Upper lobe of left lung (tissue), 6 donors: ENCODE measurements around the gene KCNIP1. TPM values are rescaled to one million over a fixed set of nuclear protein-coding genes. Genes with fewer than 3 reads are reported as not detected.
"Not testable (repeated sequence)": the region's sequence is repeated elsewhere in the genome, so short reads cannot be mapped to it uniquely, and the experiment has no call there.

Experiments
- ATAC-seq, 2 donors: fragments of 200-7000 bp; cut with Tn5 transposase; one replicate each; pipeline ENCODE4 v1.9.1; 2022; ENCODE audit warnings: mild to moderate bottlenecking in 2 of 2, moderate library complexity in 2 of 2; ENCODE audit not compliant: low FRiP score in 2 of 2
- DNase-seq, 2 donors: peaks; one replicate each; pipeline ENCODE4 v3.0.0-alpha.2; 2019 to 2020
- H3K27ac ChIP-seq, 4 donors: fragments of 200-600 bp; sonication (generic); one replicate each; pipeline ENCODE4 v1.5.1; 2016 to 2019
- H3K27me3 ChIP-seq, 4 donors: fragments of 200-600 bp; sonication (generic); one replicate each; pipeline ENCODE4 v1.5.1; 2017 to 2019
- H3K36me3 ChIP-seq, 4 donors: fragments of 200-600 bp; sonication (generic); one replicate each; pipeline ENCODE4 v1.5.1; 2016 to 2019
- H3K4me1 ChIP-seq, 4 donors: fragments of 200-600 bp; sonication (generic); one replicate each; pipeline ENCODE4 v1.5.1; 2018 to 2019
- H3K4me3 ChIP-seq, 4 donors: fragments of 200-600 bp; sonication (generic); one replicate each; pipeline ENCODE4 v1.5.1; 2017 to 2019; ENCODE audit warnings: mild to moderate bottlenecking in 2 of 4, moderate library complexity in 1 of 4
- H3K9me3 ChIP-seq, 4 donors: fragments of 200-600 bp; sonication (generic); one replicate each; pipeline ENCODE4 v1.5.1; 2018 to 2019
- EP300 ChIP-seq, 4 donors: sonication (generic); formaldehyde crosslinking; IDR thresholded peaks; one replicate each; pipeline ENCODE4 v1.5.1; 2017; ENCODE audit warnings: antibody characterized with exemption in 4 of 4, control low read depth in 2 of 4
- POLR2A ChIP-seq, 4 donors: fragments of 450-650 bp; IDR thresholded peaks; one replicate each; pipeline ENCODE4 v1.5.1; 2016 to 2017; ENCODE audit warnings: antibody characterized with exemption in 4 of 4, mild to moderate bottlenecking in 2 of 4
- POLR2AphosphoS5 ChIP-seq, 2 donors: sonication (generic); formaldehyde crosslinking; IDR thresholded peaks; one replicate each; pipeline ENCODE4 v1.5.1; 2017; ENCODE audit warnings: antibody characterized with exemption in 2 of 2
- WGBS, 2 donors: methylation state at CpG; one replicate each; pipeline ENCODE4 v1.1.5; 2017 to 2018; 5-methylcytosine and 5-hydroxymethylcytosine counted together
- total RNA-seq, 6 donors: library from RNA; depleted of rRNA in 4 of 6; stranded (reverse); fragments of >200 nt in 4 of 6; gene quantifications; one replicate each; pipeline versions ENCODE4 v1.1.0 to v1.2.1, GENCODE V29; 2016 to 2021
- TF ChIP-seq, protein P1 (sequence below), 6 experiments: fragments of 450-650 bp in 4 of 6; fragments of 200-600 bp in 2 of 6; sonication (generic) in 2 of 6; IDR thresholded peaks; one replicate each; pipeline ENCODE4 v1.5.1; 2016 to 2019; ENCODE audit warnings: antibody characterized with exemption in 6 of 6
- donor health status: DM: no; HTN: no; CAD: no; lungs with moderate emphysema.
- donor health status: DM: no; HTN: yes; CAD: no; lungs with severe emphysema.

KCNIP1 gene
- total RNA-seq, 6 donors from 2014 or later: 1.9 to 3.3 (median 2.9) TPM; not detected in 1

GRCh38 chr5:170542691-170543293 lies 39.0 kb downstream of the KCNIP1 start:
- Histone ChIP-seq H3K27me3 (no peaks in the 10 kb centered on the region), H3K27ac (no peak overlapping the region), H3K9me3 (peaks cover 0 to 15% (median 5%) of the 10 kb centered on the region in 4 donors), H3K4me1 (peaks cover 0 to 4% (median 0%) of the 10 kb centered on the region in 4 donors), H3K4me3 (no peak overlapping the region), H3K36me3 (no peaks in the 10 kb centered on the region)
- 75 to 84% methylated on average over 8 of the region's 8 CpGs for WGBS, 2 donors
- ATAC-seq (no peak), DNase-seq (no peak)
- no peak for TF ChIP-seq POLR2AphosphoS5 (IDR thresholded peaks at IDR 0.05)
- no peak for TF ChIP-seq EP300 (IDR thresholded peaks at IDR 0.05)
- no peak for TF ChIP-seq POLR2A (IDR thresholded peaks at IDR 0.05)
- TF ChIP-seq, protein P1, sequence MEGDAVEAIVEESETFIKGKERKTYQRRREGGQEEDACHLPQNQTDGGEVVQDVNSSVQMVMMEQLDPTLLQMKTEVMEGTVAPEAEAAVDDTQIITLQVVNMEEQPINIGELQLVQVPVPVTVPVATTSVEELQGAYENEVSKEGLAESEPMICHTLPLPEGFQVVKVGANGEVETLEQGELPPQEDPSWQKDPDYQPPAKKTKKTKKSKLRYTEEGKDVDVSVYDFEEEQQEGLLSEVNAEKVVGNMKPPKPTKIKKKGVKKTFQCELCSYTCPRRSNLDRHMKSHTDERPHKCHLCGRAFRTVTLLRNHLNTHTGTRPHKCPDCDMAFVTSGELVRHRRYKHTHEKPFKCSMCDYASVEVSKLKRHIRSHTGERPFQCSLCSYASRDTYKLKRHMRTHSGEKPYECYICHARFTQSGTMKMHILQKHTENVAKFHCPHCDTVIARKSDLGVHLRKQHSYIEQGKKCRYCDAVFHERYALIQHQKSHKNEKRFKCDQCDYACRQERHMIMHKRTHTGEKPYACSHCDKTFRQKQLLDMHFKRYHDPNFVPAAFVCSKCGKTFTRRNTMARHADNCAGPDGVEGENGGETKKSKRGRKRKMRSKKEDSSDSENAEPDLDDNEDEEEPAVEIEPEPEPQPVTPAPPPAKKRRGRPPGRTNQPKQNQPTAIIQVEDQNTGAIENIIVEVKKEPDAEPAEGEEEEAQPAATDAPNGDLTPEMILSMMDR (IDR thresholded peaks at IDR 0.05): no peak

- no peak for DNase-seq
- peaks cover 0 to 15% (median 5%) of the 10 kb centered on the region in 4 donors for H3K9me3 ChIP-seq
- no peak for ATAC-seq
- no peak overlapping the region for H3K4me3 ChIP-seq
- TF ChIP-seq POLR2A (IDR thresholded peaks at IDR 0.05): no peak
- TF ChIP-seq EP300 (IDR thresholded peaks at IDR 0.05): no peak
- TF ChIP-seq POLR2AphosphoS5 (IDR thresholded peaks at IDR 0.05): no peak
- TF ChIP-seq, protein P1 (IDR thresholded peaks at IDR 0.05): no peak
- H3K27me3 ChIP-seq: no peaks in the 10 kb centered on the region
- H3K4me1 ChIP-seq: no peaks in the 10 kb centered on the region
- WGBS, 2 donors: 93% methylated on average over 2 of the region's 2 CpGs
- no peaks in the 10 kb centered on the region for H3K36me3 ChIP-seq
- H3K27ac ChIP-seq: no peak overlapping the region
Observed at GRCh38 chr5:170545313-170545712, 41.5 kb downstream of the KCNIP1 start.

GRCh38 chr5:170545811-170546210 lies 42.0 kb downstream of the KCNIP1 start:
- H3K4me1 ChIP-seq: no peaks in the 10 kb centered on the region
- H3K27ac ChIP-seq: no peak overlapping the region
- no peaks in the 10 kb centered on the region for H3K36me3 ChIP-seq
- H3K27me3 ChIP-seq: no peaks in the 10 kb centered on the region
- peaks cover 0 to 15% (median 5%) of the 10 kb centered on the region in 4 donors for H3K9me3 ChIP-seq
- DNase-seq (no peak), ATAC-seq (no peak)
- TF ChIP-seq POLR2AphosphoS5 (IDR thresholded peaks at IDR 0.05): no peak
- TF ChIP-seq EP300 (IDR thresholded peaks at IDR 0.05): no peak
- TF ChIP-seq, protein P1 (IDR thresholded peaks at IDR 0.05): no peak
- TF ChIP-seq POLR2A (IDR thresholded peaks at IDR 0.05): no peak
- WGBS, 2 donors: 33 to 40% methylated on average over 1 of the region's 1 CpG
- H3K4me3 ChIP-seq: no peak overlapping the region

GRCh38 chr5:170546282-170546681 lies 42.5 kb downstream of the KCNIP1 start:
- Histone ChIP-seq H3K9me3 (peaks cover 0 to 15% (median 5%) of the 10 kb centered on the region in 4 donors), H3K27ac (no peak overlapping the region), H3K27me3 (no peaks in the 10 kb centered on the region), H3K4me3 (no peak overlapping the region), H3K36me3 (no peaks in the 10 kb centered on the region), H3K4me1 (no peaks in the 10 kb centered on the region)
- WGBS, 2 donors: 60 to 69% methylated on average over 4 of the region's 4 CpGs
- TF ChIP-seq, protein P1 (IDR thresholded peaks at IDR 0.05): no peak
- no peak for TF ChIP-seq POLR2A (IDR thresholded peaks at IDR 0.05)
- TF ChIP-seq POLR2AphosphoS5 (IDR thresholded peaks at IDR 0.05): no peak
- TF ChIP-seq EP300 (IDR thresholded peaks at IDR 0.05): no peak
- ATAC-seq: no peak
- DNase-seq: peak in 1 of 2 donors; percentile 17

DNA sequence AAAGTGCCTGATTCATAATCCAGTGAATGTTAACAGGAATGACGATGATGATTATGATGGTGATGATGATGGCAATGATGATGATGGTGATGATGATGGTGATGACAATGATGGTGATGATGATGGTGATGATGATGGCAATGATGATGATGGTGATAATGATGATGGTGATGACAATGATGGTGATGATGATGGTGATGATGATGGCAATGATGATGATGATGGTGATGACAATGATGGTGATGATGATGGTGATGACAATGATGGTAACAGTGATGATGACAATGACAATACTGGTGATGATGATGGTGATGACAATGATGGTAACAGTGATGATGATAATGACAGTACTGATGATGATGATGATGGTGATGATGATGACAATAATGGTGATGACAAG lies 46.6 kb downstream of the KCNIP1 start:
- 85 to 89% methylated on average over 1 of the region's 1 CpG for WGBS, 2 donors
- Histone ChIP-seq H3K4me1 (peaks cover 3 to 18% (median 9%) of the 10 kb centered on the region in 4 donors), H3K9me3 (peaks cover 0 to 12% (median 1%) of the 10 kb centered on the region in 4 donors)
- not testable (repeated sequence) for ATAC-seq, H3K4me3 ChIP-seq, H3K27ac ChIP-seq, H3K27me3 ChIP-seq, H3K36me3 ChIP-seq, DNase-seq
